Suprapubic skin (tissue), 4 donors: ENCODE data around the gene JMY. TPM values are rescaled to one million over a fixed set of nuclear protein-coding genes. Genes with fewer than 3 reads are reported as not detected.

Experiments
- DNase-seq, 2 donors: peaks; one replicate each; pipeline ENCODE4 v3.0.0-alpha.2; 2019; ENCODE audit warnings: low spot score in 2 of 2
- H3K27ac ChIP-seq: fragments of 200-600 bp; sonication (generic); one replicate; pipeline ENCODE4 v1.5.1; 2019
- H3K27me3 ChIP-seq: fragments of 200-600 bp; sonication (generic); one replicate; pipeline ENCODE4 v1.5.1; 2019
- H3K36me3 ChIP-seq: fragments of 200-600 bp; sonication (generic); one replicate; pipeline ENCODE4 v1.5.1; 2019
- H3K4me1 ChIP-seq: fragments of 200-600 bp; sonication (generic); one replicate; pipeline ENCODE4 v1.5.1; 2019
- H3K4me3 ChIP-seq: fragments of 200-600 bp; sonication (generic); one replicate; pipeline ENCODE4 v1.5.1; 2019; ENCODE audit warnings: mild to moderate bottlenecking
- H3K9me3 ChIP-seq: fragments of 200-600 bp; sonication (generic); one replicate; pipeline ENCODE4 v1.5.1; 2019
- CTCF ChIP-seq, 2 donors: fragments of 200-600 bp in 1 of 2; fragments of 450-650 bp in 1 of 2; sonication (generic) in 1 of 2; IDR thresholded peaks; one replicate each; pipeline ENCODE4 v1.5.1; 2016 to 2019; ENCODE audit warnings: antibody characterized with exemption in 2 of 2, mild to moderate bottlenecking in 1 of 2, moderate library complexity in 1 of 2
- EP300 ChIP-seq: sonication (generic); formaldehyde crosslinking; IDR thresholded peaks from one replicate; pipeline ENCODE4 v1.6.1; 2017; ENCODE audit warnings: antibody characterized with exemption
- POLR2A ChIP-seq, 2 donors: fragments of 450-650 bp; IDR thresholded peaks; one replicate each; pipeline ENCODE4 v1.6.1; 2017; ENCODE audit warnings: antibody characterized with exemption in 2 of 2, mild to moderate bottlenecking in 2 of 2, moderate library complexity in 2 of 2
- POLR2AphosphoS5 ChIP-seq, 3 donors: sonication (generic); formaldehyde crosslinking; IDR thresholded peaks; one replicate each; pipeline ENCODE4 v1.6.1; 2017; ENCODE audit warnings: antibody characterized with exemption in 3 of 3
- WGBS: methylation state at CpG from one replicate; pipeline ENCODE4 v1.1.5; 2018; 5-methylcytosine and 5-hydroxymethylcytosine counted together
- total RNA-seq, 4 donors: library from RNA; depleted of rRNA; stranded (reverse); fragments of >200 nt; gene quantifications; one replicate each; pipeline ENCODE4 v1.1.0, GENCODE V29; 2016

Gene JMY
- total RNA-seq, 4 donors from 2014 or later: 17.6 to 34.4 (median 22.0) TPM

- TF ChIP-seq EP300: no peak
- no peak for TF ChIP-seq POLR2A (IDR thresholded peaks at IDR 0.05)
- no peak for TF ChIP-seq CTCF (IDR thresholded peaks at IDR 0.05)
- no peak for TF ChIP-seq POLR2AphosphoS5 (IDR thresholded peaks at IDR 0.05)
- Histone ChIP-seq H3K4me1 (peaks cover 43% of the 10 kb centered on the region), H3K27me3 (no peaks in the 10 kb centered on the region), H3K4me3 (peak overlapping the region; percentile 86), H3K9me3 (no peaks in the 10 kb centered on the region), H3K27ac (peak overlapping the region; percentile 94), H3K36me3 (no peaks in the 10 kb centered on the region)
- DNase-seq: peak; percentile 70 to 78
- 1% methylated on average over 16 of the region's 61 CpGs for WGBS
Measured at GRCh38 chr5:79236970-79237739, 1.2 kb downstream of the JMY start.

GRCh38 chr5:79237740-79238560, 2.0 kb downstream of the JMY start:
- DNase-seq: no peak
- Histone ChIP-seq H3K27me3 (no peaks in the 10 kb centered on the region), H3K4me3 (peak overlapping the region; percentile 86), H3K4me1 (peaks cover 43% of the 10 kb centered on the region), H3K27ac (no peak overlapping the region), H3K36me3 (no peaks in the 10 kb centered on the region), H3K9me3 (no peaks in the 10 kb centered on the region)
- 21% methylated on average over 14 of the region's 14 CpGs for WGBS
- TF ChIP-seq EP300: no peak
- no peak for TF ChIP-seq CTCF (IDR thresholded peaks at IDR 0.05)
- TF ChIP-seq POLR2A (IDR thresholded peaks at IDR 0.05): no peak
- no peak for TF ChIP-seq POLR2AphosphoS5 (IDR thresholded peaks at IDR 0.05)

- TF ChIP-seq POLR2AphosphoS5 (IDR thresholded peaks at IDR 0.05): no peak
- TF ChIP-seq EP300: no peak
- no peak for TF ChIP-seq CTCF (IDR thresholded peaks at IDR 0.05)
- TF ChIP-seq POLR2A (IDR thresholded peaks at IDR 0.05): no peak
- Histone ChIP-seq H3K9me3 (no peaks in the 10 kb centered on the region), H3K4me3 (no peak overlapping the region), H3K27me3 (no peaks in the 10 kb centered on the region), H3K4me1 (peaks cover 36% of the 10 kb centered on the region), H3K36me3 (no peaks in the 10 kb centered on the region), H3K27ac (no peak overlapping the region)
- WGBS: 92% methylated on average over 2 of the region's 2 CpGs
- DNase-seq: no peak
Measured at GRCh38 chr5:79240561-79240960, 4.6 kb downstream of the JMY start.

GRCh38 chr5:79241535-79241979, 5.6 kb downstream of the JMY start:
- no peak for TF ChIP-seq POLR2A (IDR thresholded peaks at IDR 0.05)
- DNase-seq: no peak
- no peaks in the 10 kb centered on the region for H3K27me3 ChIP-seq
- no peak overlapping the region for H3K4me3 ChIP-seq
- no peak overlapping the region for H3K27ac ChIP-seq
- 80% methylated on average over 4 of the region's 4 CpGs for WGBS
- no peaks in the 10 kb centered on the region for H3K36me3 ChIP-seq
- no peaks in the 10 kb centered on the region for H3K9me3 ChIP-seq
- H3K4me1 ChIP-seq: peaks cover 36% of the 10 kb centered on the region

GRCh38 chr5:79242242-79243039, 6.5 kb downstream of the JMY start:
- Histone ChIP-seq H3K27me3 (no peaks in the 10 kb centered on the region), H3K36me3 (no peaks in the 10 kb centered on the region), H3K9me3 (no peaks in the 10 kb centered on the region), H3K27ac (no peak overlapping the region), H3K4me1 (peaks cover 36% of the 10 kb centered on the region), H3K4me3 (no peak overlapping the region)
- 81% methylated on average over 5 of the region's 5 CpGs for WGBS
- DNase-seq: no peak
- TF ChIP-seq POLR2A (IDR thresholded peaks at IDR 0.05) (no peak), EP300 (no peak), POLR2AphosphoS5 (IDR thresholded peaks at IDR 0.05) (no peak), CTCF (IDR thresholded peaks at IDR 0.05) (no peak)
